ENCODE data around the gene MMP10.

The MMP10 gene

GRCh38 chr11:102780491-102780918 lies at the start of gene MMP10:
Gene MMP10, minus strand, starts transcription at chr11:102780628. Its CDS starts 37 bp downstream, at chr11:102780591.
- in situ Hi-C loops (cut with HindIII; ENCODE audit: low pct_unique_long_range_greater_than_20kb, low sequenced_read_pairs) = no loop called here
- TF ChIP-seq JUND (IDR thresholded peaks at IDR 0.05; ENCODE audit: low read depth) = no peak
- peak; percentile 39 to 68 for DNase-seq (ENCODE audit: low read depth in 1 of 2, low spot score in 1 of 2)

GRCh38 chr11:102829316-102830000 lies 49.0 kb upstream of the MMP10 start:
- in situ Hi-C loops (cut with HindIII; ENCODE audit: low pct_unique_long_range_greater_than_20kb, low sequenced_read_pairs) = no loop called here
- TF ChIP-seq JUND (IDR thresholded peaks at IDR 0.05; ENCODE audit: low read depth) = no peak
- no peak for DNase-seq (ENCODE audit: low read depth in 1 of 2, low spot score in 1 of 2)

DNA sequence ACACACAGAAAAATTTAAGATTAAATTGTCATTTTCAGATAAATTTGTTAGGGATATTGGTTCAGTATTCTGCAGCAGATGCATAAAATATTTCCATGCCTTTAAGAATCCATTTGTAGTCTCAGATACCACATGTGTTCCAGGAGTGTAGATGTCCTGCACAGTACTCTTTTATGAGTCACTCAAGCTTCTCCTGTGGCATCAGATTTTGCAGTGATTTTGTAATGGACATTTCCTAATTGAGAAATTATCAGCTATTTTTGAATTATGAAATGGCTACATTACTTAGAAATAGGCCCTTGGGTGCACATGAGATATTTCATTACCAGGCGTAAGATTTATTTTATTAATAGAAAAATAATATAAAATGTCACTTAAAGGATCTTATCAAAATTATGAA lies 44.1 kb upstream of the MMP10 start:
- in situ Hi-C loops (cut with HindIII; ENCODE audit: low pct_unique_long_range_greater_than_20kb, low sequenced_read_pairs) = no loop called here
- no peak for DNase-seq (ENCODE audit: low read depth in 1 of 2, low spot score in 1 of 2)
- TF ChIP-seq JUND (IDR thresholded peaks at IDR 0.05; ENCODE audit: low read depth) = no peak

- no peak for TF ChIP-seq JUND (IDR thresholded peaks at IDR 0.05; ENCODE audit: low read depth)
- in situ Hi-C loops (cut with HindIII; ENCODE audit: low pct_unique_long_range_greater_than_20kb, low sequenced_read_pairs) = no loop called here
- peak in 1 of 2 experiments; percentile 23 for DNase-seq (ENCODE audit: low read depth in 1 of 2, low spot score in 1 of 2)
These were observed 39.1 kb upstream of the MMP10 start for GRCh38 chr11:102819491-102819890.

GRCh38 chr11:102813484-102813883 lies 33.1 kb upstream of the MMP10 start:
- DNase-seq (ENCODE audit: low read depth in 1 of 2, low spot score in 1 of 2) = no peak
- in situ Hi-C loops (cut with HindIII; ENCODE audit: low pct_unique_long_range_greater_than_20kb, low sequenced_read_pairs) = no loop called here
- TF ChIP-seq JUND (IDR thresholded peaks at IDR 0.05; ENCODE audit: low read depth) = no peak

DNA sequence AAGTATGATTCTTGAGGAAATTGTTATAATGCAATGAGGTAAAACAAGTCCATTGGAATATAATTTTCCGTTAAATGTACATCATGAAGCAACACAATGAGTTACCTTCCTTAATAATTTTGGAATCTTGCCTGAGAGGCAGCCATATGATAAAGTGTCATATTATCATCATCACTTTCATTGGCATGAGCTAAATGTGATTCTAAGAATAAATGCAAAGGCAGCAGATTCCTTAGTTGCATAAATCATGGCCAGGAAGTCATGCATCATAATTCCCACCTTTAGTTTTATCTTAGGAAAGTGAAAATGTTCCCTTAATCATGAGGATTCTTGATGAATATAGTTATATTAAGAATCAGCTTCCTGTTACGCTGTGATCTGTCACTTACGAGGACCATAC lies 31.8 kb upstream of the MMP10 start:
- in situ Hi-C loops (cut with HindIII; ENCODE audit: low pct_unique_long_range_greater_than_20kb, low sequenced_read_pairs) = no loop called here
- DNase-seq (ENCODE audit: low read depth in 1 of 2, low spot score in 1 of 2) = no peak
- TF ChIP-seq JUND (IDR thresholded peaks at IDR 0.05; ENCODE audit: low read depth) = no peak

DNA sequence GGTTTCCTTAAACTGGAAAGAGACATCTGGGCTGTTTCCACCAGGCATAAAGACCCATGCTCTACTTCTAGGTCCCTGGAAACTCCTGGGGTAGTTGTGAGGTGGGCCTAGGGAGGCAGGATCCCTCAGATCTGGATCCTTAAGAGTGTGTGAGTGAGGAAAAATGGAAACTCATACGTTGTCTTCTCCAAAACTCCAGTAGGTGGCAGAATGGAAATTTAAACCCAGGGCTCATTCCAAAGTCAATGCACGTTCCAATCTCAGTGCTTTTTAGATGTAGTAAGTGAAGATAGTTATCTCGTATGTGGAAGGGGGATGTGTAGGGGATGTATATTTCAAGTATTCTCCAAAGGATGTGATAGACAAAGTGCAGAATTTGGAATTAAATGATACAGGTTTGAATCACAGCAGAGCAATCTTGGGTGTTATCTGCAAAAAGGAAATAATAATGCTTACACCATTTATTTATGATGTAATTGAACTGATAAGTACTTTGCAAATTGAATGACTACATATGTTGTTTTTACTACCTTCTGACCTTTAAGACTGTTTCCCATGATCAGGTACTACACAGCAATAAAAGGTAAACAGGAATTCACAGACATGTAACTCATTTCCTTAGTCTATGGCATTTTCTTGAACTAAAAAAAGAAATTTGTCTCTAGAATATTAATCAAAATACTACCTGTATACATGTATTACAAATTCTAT lies 30.7 kb upstream of the MMP10 start:
- TF ChIP-seq JUND (IDR thresholded peaks at IDR 0.05; ENCODE audit: low read depth) = no peak
- in situ Hi-C loops (cut with HindIII; ENCODE audit: low pct_unique_long_range_greater_than_20kb, low sequenced_read_pairs) = no loop called here
- DNase-seq (ENCODE audit: low read depth in 1 of 2, low spot score in 1 of 2) = peak in 1 of 2 experiments; percentile 54

DNA sequence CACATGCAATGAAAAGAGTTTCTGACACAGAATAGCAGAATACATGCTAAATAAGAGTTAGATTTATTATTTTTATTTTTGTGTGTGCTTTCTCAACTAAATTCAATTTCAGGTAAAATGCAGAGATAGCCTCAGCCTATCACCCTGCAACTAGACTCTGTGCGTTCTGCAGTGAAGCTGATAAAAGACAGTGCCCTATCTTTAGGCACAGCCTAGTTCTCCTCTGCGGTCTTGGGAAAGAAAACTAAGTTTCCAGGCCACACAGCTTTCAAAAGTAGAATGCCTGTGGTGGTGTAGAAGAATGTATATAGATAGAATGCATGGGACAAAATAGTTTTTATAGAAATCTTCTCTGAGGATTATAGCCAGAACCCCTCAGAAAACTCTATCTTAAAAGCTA lies 29.5 kb upstream of the MMP10 start:
- TF ChIP-seq JUND (IDR thresholded peaks at IDR 0.05; ENCODE audit: low read depth) = no peak
- no peak for DNase-seq (ENCODE audit: low read depth in 1 of 2, low spot score in 1 of 2)
- in situ Hi-C loops (cut with HindIII; ENCODE audit: low pct_unique_long_range_greater_than_20kb, low sequenced_read_pairs) = no loop called here

DNA sequence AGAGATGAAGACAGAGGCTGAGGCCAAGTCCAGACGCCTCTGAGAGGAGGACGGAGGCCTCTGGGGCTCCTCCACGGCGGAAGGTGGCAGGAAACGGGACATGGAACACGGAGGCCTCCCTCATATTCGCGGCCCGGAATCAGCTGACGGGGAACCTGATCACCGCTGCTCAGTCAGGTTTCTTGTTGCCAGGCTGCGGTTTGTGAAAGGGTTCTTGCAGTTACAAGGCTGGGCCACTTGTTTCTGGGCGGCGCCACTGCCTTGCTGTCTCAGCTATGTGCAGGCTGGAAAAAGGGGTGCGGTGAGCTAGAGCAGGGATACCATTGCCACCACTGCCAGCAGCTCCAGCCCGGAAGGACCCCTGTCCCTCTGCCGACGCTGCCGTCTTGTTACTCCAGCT lies 27.5 kb upstream of the MMP10 start:
- no peak for TF ChIP-seq JUND (IDR thresholded peaks at IDR 0.05; ENCODE audit: low read depth)
- in situ Hi-C loops (cut with HindIII; ENCODE audit: low pct_unique_long_range_greater_than_20kb, low sequenced_read_pairs) = no loop called here
- peak; percentile 47 to 91 for DNase-seq (ENCODE audit: low read depth in 1 of 2, low spot score in 1 of 2)

DNA sequence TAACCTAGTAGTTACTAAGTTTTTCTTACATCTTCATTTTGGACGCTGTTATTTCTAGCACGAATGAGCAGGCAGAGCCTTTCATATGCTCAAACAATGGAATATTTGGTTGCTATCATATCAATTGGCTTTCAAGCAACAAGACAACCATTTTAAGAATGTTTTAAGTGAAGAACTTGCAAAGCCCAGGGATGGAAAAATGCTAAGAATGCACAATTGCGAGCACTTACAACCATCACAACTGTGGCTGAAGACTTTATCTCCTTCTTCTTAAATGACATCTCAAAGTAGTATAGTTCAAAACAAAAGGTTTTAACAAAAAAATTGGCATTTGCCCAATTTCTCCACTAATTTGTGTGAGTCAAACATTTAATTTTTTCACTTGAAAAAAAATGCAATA lies 25.9 kb upstream of the MMP10 start:
- in situ Hi-C loops (cut with HindIII; ENCODE audit: low pct_unique_long_range_greater_than_20kb, low sequenced_read_pairs) = no loop called here
- no peak for TF ChIP-seq JUND (IDR thresholded peaks at IDR 0.05; ENCODE audit: low read depth)
- no peak for DNase-seq (ENCODE audit: low read depth in 1 of 2, low spot score in 1 of 2)

GRCh38 chr11:102802341-102802740 lies 21.9 kb upstream of the MMP10 start:
- DNase-seq (ENCODE audit: low read depth in 1 of 2, low spot score in 1 of 2) = no peak
- in situ Hi-C loops (cut with HindIII; ENCODE audit: low pct_unique_long_range_greater_than_20kb, low sequenced_read_pairs) = no loop called here
- TF ChIP-seq JUND (IDR thresholded peaks at IDR 0.05; ENCODE audit: low read depth) = no peak

- DNase-seq (ENCODE audit: low read depth in 1 of 2, low spot score in 1 of 2) = no peak
- in situ Hi-C loops (cut with HindIII; ENCODE audit: low pct_unique_long_range_greater_than_20kb, low sequenced_read_pairs) = no loop called here
- no peak for TF ChIP-seq JUND (IDR thresholded peaks at IDR 0.05; ENCODE audit: low read depth)
These were observed 20.3 kb upstream of the MMP10 start for GRCh38 chr11:102800767-102801166.

DNA sequence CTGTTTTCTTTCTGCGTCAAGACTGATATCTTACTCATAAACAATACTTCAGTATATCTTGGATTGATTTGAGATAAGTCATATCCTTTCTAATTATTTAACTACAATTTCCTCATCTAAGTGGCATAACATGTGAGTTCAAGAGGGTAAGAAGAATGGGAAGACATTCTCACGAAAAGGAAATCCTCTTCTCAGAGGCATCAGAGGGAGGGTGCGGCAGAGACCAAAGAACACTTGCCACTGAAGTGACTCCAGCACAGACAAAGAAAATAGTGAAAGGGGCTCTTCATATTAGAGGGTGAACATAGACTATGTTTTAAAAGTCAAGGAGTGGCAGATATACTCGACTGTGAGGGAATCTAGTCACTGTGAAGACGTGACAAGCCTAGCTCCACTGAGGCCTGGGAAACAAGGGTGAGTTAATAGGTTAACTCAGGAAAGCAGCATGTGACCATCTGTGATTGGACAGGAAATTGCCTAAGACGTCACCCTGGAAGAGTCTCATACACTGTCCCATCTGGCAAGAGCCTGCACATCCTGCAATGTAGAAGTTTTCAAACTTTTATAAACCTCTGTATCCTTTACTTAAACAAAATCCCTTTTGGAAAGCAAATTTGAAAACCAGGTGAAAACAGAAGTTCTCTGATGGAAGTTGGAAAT lies 19.4 kb upstream of the MMP10 start:
- in situ Hi-C loops (cut with HindIII; ENCODE audit: low pct_unique_long_range_greater_than_20kb, low sequenced_read_pairs) = no loop called here

More for the DNA sequence above, 19.4 kb upstream of the MMP10 start:
- no peak for TF ChIP-seq JUND (IDR thresholded peaks at IDR 0.05; ENCODE audit: low read depth)
- DNase-seq (ENCODE audit: low read depth in 1 of 2, low spot score in 1 of 2) = no peak
